CD4-positive, alpha-beta T cell treated with Interleukin-15 for 4 hours (primary cell): ENCODE data around the gene MYPOP.

Experiments used
- DNase-seq: peaks from one replicate; pipeline ENCODE4 v3.0.0-alpha.2; 2020; ENCODE audit warnings: low spot score

Gene MYPOP

DNA sequence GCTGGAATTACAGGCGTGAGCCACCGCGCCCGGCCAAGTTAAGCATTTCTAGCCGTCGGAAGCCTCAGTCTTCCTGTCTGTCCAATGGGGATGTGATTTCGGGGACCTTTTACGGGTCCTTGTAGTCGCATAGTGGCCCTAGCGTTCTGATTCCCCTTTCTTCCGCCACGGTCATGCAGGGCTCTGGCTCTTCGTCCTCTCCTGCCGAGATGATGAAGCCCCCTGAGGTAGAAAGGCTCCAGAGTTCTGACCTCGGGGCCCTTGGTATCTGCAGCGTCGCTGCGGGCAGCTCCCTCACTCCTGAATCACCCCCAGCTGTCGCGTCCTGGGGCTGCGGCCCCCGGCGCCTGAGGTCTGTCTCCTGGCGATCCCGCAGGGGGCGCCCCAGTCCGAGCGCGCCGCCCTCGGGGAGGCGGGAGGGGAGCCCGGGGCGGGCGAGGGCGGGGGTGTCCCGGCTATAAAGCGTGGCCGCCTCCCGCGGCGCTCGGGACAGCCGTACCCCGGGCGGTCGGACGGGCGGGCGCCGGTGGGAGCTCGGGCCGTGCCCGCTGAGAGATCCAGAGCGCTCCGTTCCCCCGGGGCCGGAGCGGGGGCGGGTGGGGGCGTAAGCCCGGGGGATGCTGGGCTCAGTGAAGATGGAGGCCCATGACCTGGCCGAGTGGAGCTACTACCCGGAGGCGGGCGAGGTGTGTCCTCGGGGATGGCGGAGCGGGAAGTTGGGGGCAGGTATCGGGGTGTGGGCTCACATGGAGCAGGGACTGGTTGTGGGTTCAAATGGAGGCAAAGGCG, 38.4 kb downstream of the MYPOP start, which contains the start of gene FOXA3:
TSS of gene FOXA3 (plus strand) at position 487 of the 789 bp plus-strand sequence. CDS start at position 618, 131 bp downstream.
- peak; percentile 53 for DNase-seq

DNA sequence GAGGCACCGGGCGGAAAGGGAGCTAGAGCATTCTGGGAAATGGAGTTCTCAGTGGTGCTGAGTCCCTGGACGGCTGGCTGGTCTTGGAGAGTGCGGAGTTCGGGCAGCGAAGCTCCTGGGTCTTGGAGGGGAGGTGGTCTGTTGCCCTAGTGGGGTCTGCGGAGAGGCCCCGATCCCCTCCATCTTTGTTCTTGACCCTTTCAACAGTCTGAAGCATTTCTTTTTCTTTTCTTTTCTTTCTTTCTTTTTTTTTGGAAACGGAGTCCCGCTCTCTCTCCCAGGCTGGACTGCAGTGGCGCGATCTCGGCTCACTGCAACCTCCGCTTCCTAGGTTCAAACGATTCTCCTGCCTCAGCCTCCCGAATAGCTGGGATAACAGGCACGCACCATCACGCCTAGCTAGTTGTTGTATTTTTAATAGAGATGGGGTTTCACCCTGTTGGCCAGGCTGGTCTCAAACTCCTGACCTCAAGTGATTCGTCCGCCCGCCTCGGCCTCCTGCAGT, 39.0 kb downstream of the MYPOP start:
- DNase-seq, result no peak

DNA sequence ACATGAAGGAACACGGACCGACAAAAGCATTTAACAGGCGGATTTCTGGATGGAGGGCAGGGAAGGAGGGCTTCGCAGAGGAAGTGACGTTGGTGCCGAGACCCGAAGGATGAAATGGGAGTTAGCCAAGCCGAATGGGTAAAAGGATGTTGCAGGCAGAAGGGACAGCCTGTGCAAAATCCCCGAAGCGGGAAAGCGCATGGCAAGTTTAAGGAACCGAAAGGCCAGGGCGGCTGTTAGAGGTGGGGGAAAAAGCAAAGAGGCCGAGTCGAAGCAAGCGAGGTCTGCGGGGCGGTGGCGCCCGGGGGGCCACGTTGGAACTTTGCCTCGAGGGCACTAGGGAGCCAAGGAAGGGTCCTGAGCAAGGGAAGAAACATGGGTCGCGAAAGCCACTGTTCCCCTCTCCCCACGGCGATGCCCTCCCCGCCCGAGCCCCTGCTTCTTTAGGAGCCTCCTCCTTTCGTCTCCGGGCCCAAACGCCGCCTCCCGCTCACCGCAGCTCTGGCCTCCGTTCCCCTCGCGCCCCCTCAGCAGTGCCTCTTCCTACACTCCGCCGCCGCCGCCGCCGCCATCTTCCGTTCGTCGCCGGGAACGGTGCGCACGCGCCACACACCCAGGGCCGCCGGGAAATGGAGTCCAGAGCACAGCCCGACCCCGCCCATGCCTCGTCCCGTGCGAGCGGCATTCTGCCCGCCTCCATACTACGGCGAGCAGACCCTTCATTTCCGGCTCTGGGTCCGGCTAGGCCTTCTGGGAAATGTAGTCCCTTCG, 39.7 kb downstream of the MYPOP start, which contains the start of gene SYMPK:
TSS of gene SYMPK (minus strand) at position 584 of the 771 bp plus-strand sequence. CDS start 8,652 bp downstream, outside the sequence.
- DNase-seq, result peak; percentile 99

DNA sequence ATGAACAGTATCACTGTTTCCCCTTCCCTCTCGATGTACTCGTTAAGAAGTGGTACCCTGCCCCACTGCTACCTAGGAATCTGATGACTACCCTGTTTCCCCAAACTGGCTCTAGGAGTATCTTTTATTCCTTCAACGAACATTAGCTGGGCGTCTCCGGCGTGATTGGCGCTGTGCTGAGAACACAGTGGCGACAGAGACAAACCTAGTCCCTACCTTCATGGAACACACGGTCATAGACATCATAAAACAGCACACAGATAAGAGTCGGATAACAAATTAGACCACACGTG, 40.2 kb downstream of the MYPOP start:
- DNase-seq, result no peak

DNA sequence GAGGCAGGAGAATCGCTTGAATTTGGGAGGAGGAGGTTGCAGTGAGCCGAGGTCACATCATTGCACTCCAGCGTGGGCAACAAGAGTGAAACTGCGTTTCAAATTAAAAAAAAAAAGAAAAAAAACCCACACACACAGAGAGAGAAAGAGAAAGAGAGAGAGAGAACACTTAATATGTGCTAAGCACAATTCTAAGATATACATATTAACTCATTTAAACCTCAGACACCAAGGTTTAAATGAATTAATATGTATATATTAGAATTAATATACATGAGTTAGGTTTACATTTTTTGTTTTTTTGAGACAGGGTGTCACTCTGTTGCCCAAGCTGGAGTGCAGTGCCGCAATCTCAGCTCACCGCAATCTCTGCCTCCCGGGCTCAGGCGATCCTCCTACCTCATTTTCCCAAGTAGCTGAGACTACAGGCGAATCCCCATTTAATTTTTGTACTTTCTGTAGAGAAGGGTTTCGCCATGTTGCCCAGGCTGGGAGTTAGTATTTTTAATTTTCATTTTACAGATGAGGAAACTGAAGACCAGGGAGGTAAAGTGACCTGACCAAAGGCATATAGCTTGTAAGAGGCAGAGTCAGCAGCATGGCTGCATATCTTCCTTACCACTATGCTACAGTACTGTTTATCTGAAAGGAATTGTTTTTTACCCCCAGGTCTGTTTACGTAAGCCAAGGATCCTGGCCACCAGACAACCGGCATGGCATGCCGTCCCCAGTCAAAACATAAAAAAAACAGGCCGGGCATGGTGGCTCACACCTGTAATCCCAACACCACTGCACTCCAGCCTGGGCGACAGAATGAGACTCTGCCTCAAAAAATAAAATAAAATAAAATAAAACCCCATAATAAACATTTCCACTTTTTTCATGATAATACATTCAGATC, 41.8 kb downstream of the MYPOP start:
- no peak for DNase-seq

DNA sequence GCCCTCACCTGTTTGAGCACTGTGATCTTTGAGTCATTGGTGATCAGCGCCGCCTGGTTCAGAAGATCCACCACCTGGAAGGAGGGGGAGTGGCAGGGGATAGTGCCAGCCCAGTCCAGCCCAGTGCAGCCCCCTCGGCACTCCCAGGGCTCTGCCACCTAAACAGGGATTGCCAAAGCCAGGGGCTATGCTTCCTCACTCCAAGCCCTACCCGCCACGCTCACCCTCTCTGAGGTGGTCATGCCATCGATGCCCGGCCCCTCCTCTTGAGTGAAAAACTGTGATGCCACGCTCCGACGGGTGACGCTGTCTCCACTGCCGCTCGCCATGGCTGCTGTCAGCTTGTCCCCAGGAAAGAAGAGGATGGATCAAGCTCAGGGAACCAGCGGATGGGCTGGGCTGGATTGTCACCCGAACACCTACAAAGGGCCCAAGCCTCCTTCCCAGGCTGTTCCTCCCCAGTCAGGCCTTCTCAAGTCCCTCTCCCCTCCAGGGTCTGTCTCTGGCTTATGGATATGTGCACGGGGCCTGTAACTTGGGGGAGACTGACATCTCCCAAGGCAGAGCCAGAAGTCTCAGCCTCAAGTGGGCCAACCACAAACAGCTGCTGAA, 48.1 kb downstream of the MYPOP start:
- no peak for DNase-seq

DNA sequence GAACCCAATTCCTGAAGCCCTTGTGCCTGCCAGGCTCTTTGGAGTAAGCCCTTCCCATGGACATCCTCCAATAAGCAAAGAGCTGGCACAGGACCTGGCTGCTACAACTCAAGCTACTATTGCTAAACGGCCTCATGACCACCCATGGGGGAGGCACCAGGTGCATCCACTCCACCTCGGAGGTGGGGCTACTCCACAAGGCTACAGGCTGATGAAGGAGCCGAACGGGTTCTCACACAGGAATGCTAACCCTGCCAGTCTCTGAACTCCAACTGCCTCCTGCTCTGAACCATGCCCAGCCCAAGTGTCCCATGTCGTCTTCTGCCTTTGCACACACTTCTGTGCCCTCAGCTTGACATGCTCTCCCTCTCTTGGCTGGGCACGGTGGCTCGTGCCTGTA, 49.4 kb downstream of the MYPOP start:
- no peak for DNase-seq

DNA sequence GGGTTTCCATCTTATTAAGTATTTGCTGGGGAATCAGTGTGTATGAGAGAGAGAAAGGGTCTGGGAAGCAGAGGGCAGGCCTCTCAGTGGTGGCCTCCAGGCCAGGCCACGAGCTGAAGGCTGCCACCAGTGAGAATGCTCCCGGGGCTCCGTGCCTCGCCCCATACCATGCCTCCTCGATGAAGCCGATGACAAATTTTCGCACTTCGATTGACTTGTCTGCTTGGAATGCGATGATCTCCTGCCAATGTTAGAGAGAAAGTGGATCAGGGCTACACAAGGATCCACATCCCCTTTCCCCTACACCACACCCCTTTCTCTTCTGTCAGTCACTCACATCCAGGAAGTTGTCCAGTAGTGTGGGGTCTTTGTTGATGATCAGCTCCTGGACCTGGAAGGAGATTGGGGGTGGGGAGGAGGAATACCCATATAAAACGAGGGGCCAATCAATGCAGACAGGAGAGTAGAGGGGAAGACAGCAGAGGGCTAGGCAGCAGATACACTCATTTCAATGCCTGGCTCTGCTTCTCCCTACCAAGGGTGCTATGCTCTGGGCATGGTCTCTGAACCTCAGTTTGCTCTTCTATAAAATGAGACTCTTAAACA, 50.2 kb downstream of the MYPOP start:
- no peak for DNase-seq

DNA sequence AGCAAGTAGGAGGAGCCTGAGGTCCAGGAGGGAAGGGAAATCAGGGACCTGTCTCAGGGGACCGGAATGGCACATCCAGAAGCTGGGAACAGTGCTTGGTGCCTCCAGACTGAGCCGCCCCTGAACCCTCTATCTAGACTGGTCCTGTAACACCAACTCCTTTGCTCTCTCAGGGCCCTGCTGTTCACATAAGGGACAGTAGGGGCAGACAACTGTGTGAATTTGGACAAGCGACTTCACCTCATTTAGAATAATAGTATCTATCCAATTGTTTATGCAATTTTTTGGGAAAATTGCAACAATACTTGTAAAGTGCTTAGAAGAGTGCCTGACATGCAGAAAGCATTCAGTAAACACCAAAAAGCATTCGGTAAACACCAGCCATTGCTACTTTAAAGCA, 53.5 kb downstream of the MYPOP start:
- DNase-seq, result no peak

DNA sequence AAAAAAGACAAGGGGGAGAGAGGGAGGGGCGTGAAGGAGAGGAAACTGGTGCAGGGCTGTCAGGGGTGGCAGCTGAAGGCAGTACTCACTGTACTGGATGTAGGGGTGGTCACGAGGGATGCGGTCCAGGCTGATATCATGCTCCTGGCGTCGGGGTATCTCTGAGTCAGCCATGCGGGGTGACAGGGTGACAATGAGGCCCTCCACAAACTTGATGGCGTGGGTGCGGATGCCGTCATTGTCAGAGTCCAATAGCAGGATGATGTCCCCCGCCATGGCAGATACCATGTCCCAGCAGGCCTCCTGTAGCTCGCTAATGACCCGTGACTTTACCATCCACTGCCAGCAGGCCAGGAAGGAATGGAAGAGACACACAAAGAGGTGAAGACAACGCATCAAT, 54.8 kb downstream of the MYPOP start:
- no peak for DNase-seq

DNA sequence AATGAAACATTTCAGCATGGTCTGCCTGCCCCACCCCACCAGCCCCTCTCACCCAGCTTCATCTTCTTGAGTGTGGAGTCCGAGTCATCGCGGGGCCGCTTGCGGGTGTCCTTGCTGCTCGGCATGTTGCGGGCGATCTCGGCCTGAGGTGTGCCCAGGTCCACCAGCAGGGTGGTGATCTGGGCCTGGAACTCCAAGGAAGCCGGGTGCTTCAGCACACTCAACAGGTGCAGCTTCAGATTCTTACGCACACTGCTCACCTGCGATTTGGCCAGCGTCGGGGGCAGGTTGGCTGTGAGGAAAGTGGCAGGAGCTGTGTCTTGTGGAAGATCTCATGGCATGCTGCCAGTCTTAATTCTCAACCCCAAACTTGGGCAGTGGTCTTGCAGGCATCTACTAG, 60.2 kb downstream of the MYPOP start:
- no peak for DNase-seq
